DOHH2 (cell line): Measurements from ENCODE around the gene LTC4S.

ENCODE experiments used
- EZH2phosphoT487 ChIP-seq: fragments of 200-600 bp; sonication (generic); IDR thresholded peaks from 2 replicates; pipeline ENCODE4 v1.6.1; 2017; ENCODE audit warnings: borderline replicate concordance, mild to moderate bottlenecking, antibody characterized with exemption, low read length, moderate library complexity, mixed read lengths
- TF ChIP-seq, protein P1 (sequence below): fragments of 200-600 bp; sonication (generic); IDR thresholded peaks from one replicate; pipeline ENCODE4 v1.5.1; 2014; ENCODE audit warnings: antibody characterized with exemption, mild to moderate bottlenecking, low read depth, low read length; ENCODE audit not compliant: poor library complexity, severe bottlenecking

- TF ChIP-seq, protein P1, sequence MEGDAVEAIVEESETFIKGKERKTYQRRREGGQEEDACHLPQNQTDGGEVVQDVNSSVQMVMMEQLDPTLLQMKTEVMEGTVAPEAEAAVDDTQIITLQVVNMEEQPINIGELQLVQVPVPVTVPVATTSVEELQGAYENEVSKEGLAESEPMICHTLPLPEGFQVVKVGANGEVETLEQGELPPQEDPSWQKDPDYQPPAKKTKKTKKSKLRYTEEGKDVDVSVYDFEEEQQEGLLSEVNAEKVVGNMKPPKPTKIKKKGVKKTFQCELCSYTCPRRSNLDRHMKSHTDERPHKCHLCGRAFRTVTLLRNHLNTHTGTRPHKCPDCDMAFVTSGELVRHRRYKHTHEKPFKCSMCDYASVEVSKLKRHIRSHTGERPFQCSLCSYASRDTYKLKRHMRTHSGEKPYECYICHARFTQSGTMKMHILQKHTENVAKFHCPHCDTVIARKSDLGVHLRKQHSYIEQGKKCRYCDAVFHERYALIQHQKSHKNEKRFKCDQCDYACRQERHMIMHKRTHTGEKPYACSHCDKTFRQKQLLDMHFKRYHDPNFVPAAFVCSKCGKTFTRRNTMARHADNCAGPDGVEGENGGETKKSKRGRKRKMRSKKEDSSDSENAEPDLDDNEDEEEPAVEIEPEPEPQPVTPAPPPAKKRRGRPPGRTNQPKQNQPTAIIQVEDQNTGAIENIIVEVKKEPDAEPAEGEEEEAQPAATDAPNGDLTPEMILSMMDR: no peak
- TF ChIP-seq EZH2phosphoT487: no peak
Observed at GRCh38 chr5:179821298-179822058, 27.7 kb downstream of the LTC4S start.
